ENCODE results near the gene NR0B2. TPM values are rescaled to one million over a fixed set of nuclear protein-coding genes. Genes with fewer than 3 reads are reported as not detected.

NR0B2 gene
- total RNA-seq, 1 donor from 2014 or later = not detected

GRCh38 chr1:26945138-26945537 lies 31.4 kb upstream of the NR0B2 start:
- DNase-seq (ENCODE audit: low spot score) = no peak
- Histone ChIP-seq H3K27ac (no peak overlapping the region), H3K4me1 (no peaks in the 10 kb centered on the region), H3K79me2 (ENCODE audit: low read depth) (no peaks in the 10 kb centered on the region), H4K20me1 (ENCODE audit: low read depth) (no peaks in the 10 kb centered on the region), H3K36me3 (no peaks in the 10 kb centered on the region), H3F3A (ENCODE audit: low read depth) (peaks cover 9% of the 10 kb centered on the region), H3K9me3 (ENCODE audit: low read depth) (no peaks in the 10 kb centered on the region), H3K4me2 (no peak overlapping the region), H3K9ac (no peak overlapping the region), H2AFZ (replicated peaks) (no peak overlapping the region), H3K4me3 (no peak overlapping the region), H3K27me3 (no peaks in the 10 kb centered on the region)
- no peak overlapping the region for H3K27ac Mint-ChIP-seq
- H3K36me3 Mint-ChIP-seq = peaks cover 32% of the 10 kb centered on the region
- H3K4me3 Mint-ChIP-seq = no peak overlapping the region
- H3K27me3 Mint-ChIP-seq (ENCODE audit: insufficient read depth, low read depth) = peaks cover 2% of the 10 kb centered on the region
- peaks cover 4% of the 10 kb centered on the region for H3K4me1 Mint-ChIP-seq
- no peaks in the 10 kb centered on the region for H3K9me3 Mint-ChIP-seq
- TF ChIP-seq EZH2phosphoT487 (IDR thresholded peaks at IDR 0.05) (no peak), CTCF (IDR thresholded peaks at IDR 0.05) (no peak), EZH2 (IDR thresholded peaks at IDR 0.05) (no peak)

GRCh38 chr1:26942656-26943055 lies 28.9 kb upstream of the NR0B2 start:
- no peaks in the 10 kb centered on the region for H3F3A ChIP-seq (ENCODE audit: low read depth)
- DNase-seq (ENCODE audit: low spot score) = no peak
- H3K27me3 ChIP-seq = no peaks in the 10 kb centered on the region
- peaks cover 22% of the 10 kb centered on the region for H3K79me2 ChIP-seq (ENCODE audit: low read depth)
- no peaks in the 10 kb centered on the region for H3K36me3 ChIP-seq
- no peak overlapping the region for H3K27ac Mint-ChIP-seq
- TF ChIP-seq CTCF (IDR thresholded peaks at IDR 0.05) = no peak
- TF ChIP-seq EZH2 (IDR thresholded peaks at IDR 0.05) = no peak
- no peak for TF ChIP-seq EZH2phosphoT487 (IDR thresholded peaks at IDR 0.05)
- H3K9ac ChIP-seq = no peak overlapping the region
- H3K4me3 Mint-ChIP-seq = no peak overlapping the region
- no peak overlapping the region for H2AFZ ChIP-seq (replicated peaks)
- no peak overlapping the region for H3K4me3 ChIP-seq
- no peaks in the 10 kb centered on the region for H3K9me3 ChIP-seq (ENCODE audit: low read depth)
- H3K27me3 Mint-ChIP-seq (ENCODE audit: insufficient read depth, low read depth) = no peaks in the 10 kb centered on the region
- H3K4me2 ChIP-seq = no peak overlapping the region
- no peaks in the 10 kb centered on the region for H3K4me1 ChIP-seq
- peaks cover 35% of the 10 kb centered on the region for H3K36me3 Mint-ChIP-seq
- peaks cover 21% of the 10 kb centered on the region for H4K20me1 ChIP-seq (ENCODE audit: low read depth)
- no peaks in the 10 kb centered on the region for H3K9me3 Mint-ChIP-seq
- H3K27ac ChIP-seq = no peak overlapping the region
- H3K4me1 Mint-ChIP-seq = no peaks in the 10 kb centered on the region

- Mint-ChIP-seq H3K27me3 (ENCODE audit: insufficient read depth, low read depth) (no peaks in the 10 kb centered on the region), H3K27ac (no peak overlapping the region), H3K9me3 (no peaks in the 10 kb centered on the region), H3K4me1 (no peaks in the 10 kb centered on the region), H3K36me3 (peaks cover 34% of the 10 kb centered on the region), H3K4me3 (no peak overlapping the region)
- TF ChIP-seq CTCF (IDR thresholded peaks at IDR 0.05) = no peak
- TF ChIP-seq EZH2phosphoT487 (IDR thresholded peaks at IDR 0.05) = no peak
- TF ChIP-seq EZH2 (IDR thresholded peaks at IDR 0.05) = no peak
- Histone ChIP-seq H3K9ac (no peak overlapping the region), H3K36me3 (no peaks in the 10 kb centered on the region), H3K4me2 (no peak overlapping the region), H3K79me2 (ENCODE audit: low read depth) (peaks cover 33% of the 10 kb centered on the region), H3K4me1 (no peaks in the 10 kb centered on the region), H4K20me1 (ENCODE audit: low read depth) (peaks cover 24% of the 10 kb centered on the region), H3K27ac (no peak overlapping the region), H3K4me3 (no peak overlapping the region), H3K27me3 (no peaks in the 10 kb centered on the region), H3F3A (ENCODE audit: low read depth) (no peaks in the 10 kb centered on the region), H3K9me3 (ENCODE audit: low read depth) (no peaks in the 10 kb centered on the region), H2AFZ (replicated peaks) (no peak overlapping the region)
- DNase-seq (ENCODE audit: low spot score) = no peak
Measured at GRCh38 chr1:26941311-26941710, 27.5 kb upstream of the NR0B2 start.

Measured in neural progenitor cell (in vitro differentiated cells).